Measurements from ENCODE around the gene RAB7A. TPM values are rescaled to one million over a fixed set of nuclear protein-coding genes. Genes with fewer than 3 reads are reported as not detected.

The RAB7A gene
- total RNA-seq, 1 experiment from 2014 or later: 172 TPM

- Mint-ChIP-seq H3K9me3 (ENCODE audit: unreplicated experiment) (no peaks in the 10 kb centered on the region), H3K36me3 (ENCODE audit: insufficient read depth, unreplicated experiment) (peaks cover 6% of the 10 kb centered on the region), H3K27ac (ENCODE audit: low read depth, unreplicated experiment) (peak overlapping the region; percentile 65), H3K4me3 (ENCODE audit: unreplicated experiment) (no peak overlapping the region), H3K4me1 (ENCODE audit: insufficient read depth, unreplicated experiment) (peaks cover 42% of the 10 kb centered on the region), H3K27me3 (ENCODE audit: insufficient read depth, unreplicated experiment) (no peaks in the 10 kb centered on the region)
- no TSS peak for BruUV-seq (replicated peaks)
- intact Hi-C loops (cut with micrococcal nuclease): no loop called here
- POLR2A ChIA-PET: interaction anchor here (1.3 to 1.8 kb wide), 2 partner anchors 13 to 103 kb away, joined by 3 to 6 read pairs; no protein-coding TSS in a partner anchor
- no peak for DNase-seq (ENCODE audit: unreplicated experiment)
- no peak for TF ChIP-seq CTCF (IDR thresholded peaks at IDR 0.05; ENCODE audit: unreplicated experiment)
- CTCF ChIA-PET: interaction anchor here (3.7 kb wide), 1 partner anchor 106 kb away, joined by 16 read pairs; no protein-coding TSS in a partner anchor
Observed at GRCh38 chr3:128786434-128787020, 60.5 kb downstream of the RAB7A start.

- Mint-ChIP-seq H3K4me3 (ENCODE audit: unreplicated experiment) (peak overlapping the region; percentile 5), H3K36me3 (ENCODE audit: insufficient read depth, unreplicated experiment) (peaks cover 6% of the 10 kb centered on the region), H3K27ac (ENCODE audit: low read depth, unreplicated experiment) (peak overlapping the region; percentile 80), H3K4me1 (ENCODE audit: insufficient read depth, unreplicated experiment) (peaks cover 42% of the 10 kb centered on the region), H3K27me3 (ENCODE audit: insufficient read depth, unreplicated experiment) (no peaks in the 10 kb centered on the region), H3K9me3 (ENCODE audit: unreplicated experiment) (no peaks in the 10 kb centered on the region)
- ChIA-PET POLR2A (interaction anchor here (0.6 to 2.5 kb wide), 11 partner anchors 8 to 137 kb away, joined by 3 to 27 read pairs (median 4); partner anchors contain the start of genes RAB7A and RPN1), CTCF (interaction anchor here (0.6 to 3.7 kb wide), 5 partner anchors 31 to 107 kb away, joined by 3 to 16 read pairs (median 5); no protein-coding TSS in a partner anchor)
- intact Hi-C loops (cut with micrococcal nuclease): no loop called here
- TSS peak; percentile 96 for BruUV-seq (replicated peaks)
- peak; percentile 36 for TF ChIP-seq CTCF (IDR thresholded peaks at IDR 0.05; ENCODE audit: unreplicated experiment)
- peak; percentile 94 for DNase-seq (ENCODE audit: unreplicated experiment)
Observed at GRCh38 chr3:128787256-128788253, 61.6 kb downstream of the RAB7A start.

- CTCF ChIA-PET: interaction anchor here (0.6 to 3.7 kb wide), 4 partner anchors 32 to 139 kb away, joined by 3 to 16 read pairs (median 5); no protein-coding TSS in a partner anchor
- peaks cover 42% of the 10 kb centered on the region for H3K4me1 Mint-ChIP-seq (ENCODE audit: insufficient read depth, unreplicated experiment)
Observed at GRCh38 chr3:128788268-128788869, 62.4 kb downstream of the RAB7A start.

More at GRCh38 chr3:128788268-128788869, 62.4 kb downstream of the RAB7A start:
- peak overlapping the region; percentile 80 for H3K27ac Mint-ChIP-seq (ENCODE audit: low read depth, unreplicated experiment)
- H3K27me3 Mint-ChIP-seq (ENCODE audit: insufficient read depth, unreplicated experiment): no peaks in the 10 kb centered on the region
- BruUV-seq (replicated peaks): TSS peak; percentile 14
- peaks cover 1% of the 10 kb centered on the region for H3K36me3 Mint-ChIP-seq (ENCODE audit: insufficient read depth, unreplicated experiment)
- peak overlapping the region; percentile 5 for H3K4me3 Mint-ChIP-seq (ENCODE audit: unreplicated experiment)
- POLR2A ChIA-PET: interaction anchor here (0.6 to 2.5 kb wide), 11 partner anchors 9 to 562 kb away, joined by 3 to 27 read pairs (median 4); partner anchors contain the start of genes RAB7A and RPN1
- no peak for DNase-seq (ENCODE audit: unreplicated experiment)
- no peak for TF ChIP-seq CTCF (IDR thresholded peaks at IDR 0.05; ENCODE audit: unreplicated experiment)
- intact Hi-C loops (cut with micrococcal nuclease): no loop called here
- no peaks in the 10 kb centered on the region for H3K9me3 Mint-ChIP-seq (ENCODE audit: unreplicated experiment)
